Stimulated activated CD8-positive, alpha-beta memory T cell treated with anti-CD3 and anti-CD28 coated beads, Interleukin-4, amount 100 ng/mL, for 1 hour (primary cell): Measurements from ENCODE around the gene LRRC25.

Experiments used
- DNase-seq, 2 donors: peaks; one replicate each; pipeline ENCODE4 v3.0.0-alpha.2; 2020; ENCODE audit warnings: low read depth in 2 of 2, low spot score in 1 of 2

Gene LRRC25

DNA sequence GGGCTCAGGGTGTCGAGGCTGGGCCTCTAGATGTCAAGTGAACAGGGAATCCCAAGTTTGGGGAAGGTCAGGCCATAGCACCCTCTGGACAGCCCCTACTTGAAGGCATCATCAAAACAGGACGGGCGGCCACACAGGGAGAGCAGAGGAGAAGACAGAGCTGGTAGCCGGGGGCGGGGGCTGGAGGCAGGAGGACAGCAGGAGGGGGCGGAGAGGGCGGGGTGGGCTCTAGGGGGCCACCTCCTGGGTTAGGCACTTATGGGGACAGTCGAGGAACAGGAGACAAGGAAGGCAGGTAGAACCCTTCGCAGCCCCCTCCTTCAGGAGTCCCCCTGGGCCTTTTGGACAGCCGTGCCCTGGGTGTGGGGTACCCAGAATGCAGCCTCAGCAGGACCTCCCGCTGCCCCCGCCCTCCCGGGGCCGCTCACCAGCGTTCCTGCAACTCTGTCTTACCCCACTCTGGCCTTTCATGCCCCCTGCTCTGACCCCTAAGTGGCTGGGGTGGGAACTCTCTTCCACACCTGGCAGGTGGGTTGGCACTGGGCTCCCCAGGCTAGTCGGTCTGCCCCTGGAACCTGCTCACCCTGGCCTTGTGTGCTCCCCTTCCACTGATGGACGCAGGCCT, 27.6 kb upstream of the LRRC25 start:
- no peak for DNase-seq

DNA sequence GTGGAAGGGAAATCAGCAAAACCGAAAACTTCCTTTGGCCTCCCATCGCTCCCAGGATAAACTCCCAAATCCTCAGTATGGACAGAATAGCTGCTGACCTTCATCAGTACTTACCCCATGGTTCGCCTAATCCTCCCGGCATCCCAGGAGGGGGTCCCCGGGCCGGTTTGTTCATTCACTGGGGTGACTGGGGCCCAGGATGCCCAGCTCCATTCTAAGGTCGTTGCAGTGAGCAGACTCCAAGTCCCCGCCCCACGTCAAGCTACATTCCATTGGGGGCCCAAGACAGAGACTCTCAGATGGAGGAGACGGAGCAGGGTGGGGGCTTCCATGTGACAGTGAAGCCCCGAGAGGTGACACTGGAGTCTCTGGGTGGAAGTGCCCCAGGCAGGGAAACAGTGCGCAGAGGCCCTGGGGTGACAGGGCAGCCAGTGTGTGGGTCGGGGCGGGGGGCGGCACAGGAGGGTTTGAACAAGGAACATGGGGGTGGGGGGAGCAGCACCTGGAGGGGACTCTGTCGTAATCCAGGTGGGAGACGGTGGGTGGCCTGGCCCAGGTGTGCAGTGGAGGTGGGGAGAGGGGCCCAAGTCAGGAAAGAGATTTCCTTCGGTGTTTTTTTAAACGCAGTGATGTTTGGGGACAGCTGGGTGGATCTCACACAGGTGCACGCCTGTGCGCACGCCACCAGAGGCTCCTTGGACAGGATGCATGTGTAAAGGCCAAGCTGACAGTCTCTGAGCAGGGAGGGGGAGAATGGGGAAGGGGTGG, 26.9 kb upstream of the LRRC25 start:
- no peak for DNase-seq

DNA sequence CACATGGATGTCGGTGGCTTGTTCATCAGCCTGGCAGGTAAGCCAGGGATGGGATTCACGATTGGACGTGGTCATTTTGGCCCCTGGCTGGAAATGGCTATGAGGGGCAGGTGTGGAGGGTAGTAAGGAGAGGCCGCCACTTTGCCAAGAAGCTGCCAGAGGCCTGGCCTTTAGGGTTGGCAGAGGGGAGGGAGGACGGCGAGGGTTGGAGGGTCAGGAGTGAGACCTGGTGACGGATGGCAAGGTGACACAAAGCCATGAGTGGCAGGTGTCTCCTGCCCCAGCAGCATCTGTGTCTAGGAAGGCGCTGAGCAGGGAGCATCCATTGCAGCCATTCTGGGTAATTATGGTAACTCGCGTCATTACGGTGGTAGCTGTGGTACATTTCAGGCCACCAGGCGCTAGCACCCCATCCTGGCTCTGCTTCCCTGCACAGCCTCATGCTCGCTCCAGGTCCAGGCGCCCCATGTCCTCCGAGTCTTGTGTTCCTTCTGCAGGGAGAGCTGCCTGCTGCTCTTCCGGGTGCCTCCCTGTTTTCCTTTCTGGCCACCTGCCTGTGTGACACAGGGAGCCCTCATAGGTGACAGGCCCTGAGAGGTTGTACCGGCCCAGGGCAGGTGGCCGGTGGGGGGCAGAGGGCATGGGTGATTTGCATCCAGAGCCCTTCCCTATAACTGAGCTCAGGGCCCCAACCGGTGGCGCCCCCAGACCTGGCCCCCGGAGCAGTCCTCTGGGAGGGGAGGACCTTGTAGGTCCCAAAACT, 26.0 kb upstream of the LRRC25 start:
- DNase-seq, result no peak

DNA sequence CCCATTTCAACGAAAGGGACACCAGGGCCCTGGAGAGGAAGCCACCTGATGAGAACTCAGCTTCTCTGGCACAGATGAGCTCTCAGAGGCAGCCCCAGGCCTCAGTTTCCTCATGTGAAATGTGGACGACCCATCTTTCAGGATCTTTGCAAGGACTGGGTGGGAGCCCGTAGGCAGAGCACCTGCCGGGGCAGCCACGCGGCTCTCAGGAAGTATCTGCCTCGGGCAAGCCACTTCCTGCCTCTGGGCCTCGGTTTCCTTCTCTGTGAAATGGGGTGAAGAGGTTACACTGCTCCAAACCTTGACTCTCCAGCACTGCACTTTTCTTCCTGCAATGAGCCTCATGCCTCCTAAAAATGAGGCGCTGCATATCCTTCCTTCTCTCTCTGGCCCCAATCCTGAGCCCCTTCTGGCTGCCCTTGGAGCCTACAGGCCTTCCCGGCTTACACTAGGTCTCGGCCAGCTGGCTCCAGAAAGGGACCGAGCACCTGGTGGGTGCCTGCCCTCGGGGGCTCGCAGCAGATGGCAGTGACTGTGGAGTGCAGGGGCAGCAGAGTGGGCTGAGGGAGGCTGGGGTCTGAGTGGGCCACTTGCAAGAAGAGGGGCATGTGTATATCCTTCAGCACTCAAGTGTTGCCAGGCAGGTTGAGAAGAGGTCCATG, 25.2 kb upstream of the LRRC25 start:
- no peak for DNase-seq

DNA sequence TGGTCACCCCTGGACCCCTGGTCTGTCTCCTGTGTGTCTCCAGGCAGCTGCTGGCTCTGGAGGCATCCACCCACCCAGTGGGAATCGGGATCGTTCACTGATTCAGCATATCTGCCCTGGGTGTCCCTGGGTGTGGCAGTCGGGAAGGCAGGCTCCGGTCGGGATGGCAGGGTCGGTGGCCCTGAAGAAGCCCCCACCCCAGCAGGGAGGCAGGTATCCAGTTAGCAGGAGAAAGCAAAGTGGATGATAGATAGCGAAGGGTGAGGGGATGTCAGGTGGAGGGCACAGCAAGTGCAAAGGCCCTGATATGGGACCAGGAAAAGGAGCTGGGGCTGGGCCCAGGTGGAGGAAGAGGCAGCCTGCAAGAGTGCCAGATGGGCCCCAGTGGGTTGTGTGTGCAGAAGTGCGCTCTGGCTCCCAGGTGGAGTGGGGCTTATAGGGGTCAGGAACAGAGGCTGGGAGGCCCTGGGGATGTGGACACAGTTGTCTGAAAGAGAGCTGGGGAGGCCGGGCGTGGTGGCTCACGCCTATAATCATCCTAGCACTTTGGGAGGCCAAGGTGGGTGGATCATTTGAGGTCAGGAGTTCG, 24.0 kb upstream of the LRRC25 start:
- no peak for DNase-seq

DNA sequence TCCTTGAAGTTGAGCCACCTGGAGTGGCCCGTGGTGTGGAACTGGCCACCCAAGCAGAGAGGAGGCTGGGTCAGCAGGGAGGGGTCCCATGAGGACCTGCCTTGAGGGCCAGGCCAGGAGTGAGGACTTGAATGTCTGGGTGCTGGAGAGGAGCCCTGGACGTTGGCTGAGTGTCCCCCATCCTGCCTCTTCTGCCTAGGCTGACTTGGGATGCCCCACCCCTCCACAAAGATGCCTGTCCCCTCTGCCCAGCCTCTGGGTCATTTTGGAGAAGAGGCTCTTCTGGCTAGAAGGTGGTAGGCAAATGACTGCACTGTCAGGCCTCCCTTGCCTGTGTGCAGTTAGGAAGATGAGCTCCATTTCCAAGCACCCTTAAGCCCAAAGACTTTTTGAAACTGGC, 23.5 kb upstream of the LRRC25 start:
- DNase-seq, result no peak

DNA sequence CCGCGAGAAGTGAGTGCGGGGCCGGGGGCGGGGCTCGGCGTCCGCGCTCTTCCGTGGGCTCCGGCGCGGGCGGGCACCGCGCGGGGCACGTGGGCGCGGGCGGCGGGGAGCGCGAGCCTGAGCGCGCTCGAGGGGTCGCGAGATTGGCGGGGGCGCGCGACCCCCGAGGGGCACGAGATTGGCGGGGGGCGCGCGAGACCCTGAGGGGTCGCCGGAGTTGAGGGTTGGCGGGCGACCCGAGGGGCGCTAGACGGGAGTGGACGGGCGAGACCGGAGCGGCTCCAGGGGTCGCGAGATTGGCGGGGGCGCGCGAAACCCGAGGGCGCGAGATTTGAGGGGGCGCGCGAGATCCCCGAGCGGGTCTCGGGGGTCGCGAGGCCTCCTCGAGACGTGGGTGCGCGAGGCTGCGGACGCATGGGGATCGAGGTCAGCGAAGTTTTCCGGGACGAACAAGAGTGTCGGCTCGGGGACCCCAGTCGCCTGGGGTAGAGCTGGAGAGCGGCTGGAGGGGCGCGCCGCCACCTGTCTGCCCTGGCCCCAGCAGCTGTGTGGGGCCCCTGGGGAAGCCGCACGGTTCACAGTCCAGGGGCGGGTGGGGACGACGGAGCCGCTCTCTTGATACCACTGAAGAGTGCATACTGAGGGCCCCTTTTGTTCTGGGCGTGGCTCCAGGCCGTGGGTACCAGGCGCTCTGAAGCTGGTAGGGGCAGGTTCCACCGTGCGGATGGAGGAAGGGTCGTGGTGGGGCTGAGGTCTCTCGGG, 22.5 kb upstream of the LRRC25 start:
- no peak for DNase-seq

DNA sequence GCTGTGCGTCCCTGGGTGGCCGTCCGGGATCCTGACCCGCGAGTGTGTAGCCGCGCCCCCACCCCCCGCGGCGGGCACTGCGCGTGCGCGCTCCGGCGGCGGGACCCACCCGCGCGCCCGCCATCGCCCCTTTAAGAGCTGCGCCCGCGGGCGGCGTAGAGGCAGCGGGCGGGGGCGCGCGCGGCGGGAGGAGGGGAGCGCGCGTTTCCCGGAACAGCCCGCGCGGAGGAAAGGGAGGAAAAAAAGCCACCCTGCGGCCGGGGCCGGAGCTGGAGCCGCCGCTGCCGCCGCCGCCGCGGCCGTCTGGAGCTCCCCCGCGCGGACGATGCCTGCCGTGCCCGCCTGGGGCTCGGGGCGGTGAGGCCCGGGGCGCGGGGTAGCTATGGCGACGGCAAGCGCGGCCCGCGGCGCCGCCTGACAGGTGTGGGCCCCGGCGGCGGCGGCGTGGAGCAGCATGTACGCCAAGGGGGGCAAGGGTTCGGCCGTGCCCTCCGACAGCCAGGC, 21.8 kb upstream of the LRRC25 start, which contains the start of gene SSBP4:
TSS of gene SSBP4 (plus strand) at position 204 of the 504 bp plus-strand sequence. CDS start at position 455, 251 bp downstream.
- no peak for DNase-seq

DNA sequence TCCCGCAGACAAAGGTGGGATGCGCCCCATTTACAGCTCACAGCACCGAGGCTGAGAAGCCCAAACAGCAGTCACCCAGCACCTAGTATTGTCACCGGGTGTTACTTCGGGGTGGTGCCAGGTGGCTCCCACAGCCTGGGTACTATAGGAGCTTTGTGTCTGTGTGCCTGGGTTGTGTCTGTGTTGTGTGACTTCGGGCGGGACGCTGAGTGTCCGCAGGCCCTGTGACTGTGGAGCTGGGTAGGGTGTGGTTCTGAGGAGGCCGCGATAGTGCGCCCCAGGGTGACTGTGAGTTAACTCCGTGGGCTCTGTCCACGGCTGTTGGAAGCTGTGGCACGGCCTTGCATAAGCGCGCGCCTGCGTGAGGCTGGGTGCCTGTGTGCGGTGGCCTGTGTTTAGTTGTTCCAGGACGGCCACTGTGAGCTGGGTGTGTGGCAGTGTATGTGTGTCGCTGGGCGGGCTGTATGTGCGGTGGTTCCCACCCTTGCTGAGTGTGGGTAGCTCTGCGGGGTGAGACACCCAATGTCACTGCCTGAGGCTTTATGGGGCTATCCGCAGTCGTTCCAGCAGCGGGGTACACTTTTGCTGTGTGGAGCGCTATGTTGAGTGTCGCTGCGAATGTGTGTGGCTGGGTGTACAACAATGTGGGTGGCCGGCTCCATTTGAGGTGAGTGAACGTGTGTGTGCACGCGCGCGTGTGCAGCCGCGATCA, 21.2 kb upstream of the LRRC25 start:
- DNase-seq, result no peak

DNA sequence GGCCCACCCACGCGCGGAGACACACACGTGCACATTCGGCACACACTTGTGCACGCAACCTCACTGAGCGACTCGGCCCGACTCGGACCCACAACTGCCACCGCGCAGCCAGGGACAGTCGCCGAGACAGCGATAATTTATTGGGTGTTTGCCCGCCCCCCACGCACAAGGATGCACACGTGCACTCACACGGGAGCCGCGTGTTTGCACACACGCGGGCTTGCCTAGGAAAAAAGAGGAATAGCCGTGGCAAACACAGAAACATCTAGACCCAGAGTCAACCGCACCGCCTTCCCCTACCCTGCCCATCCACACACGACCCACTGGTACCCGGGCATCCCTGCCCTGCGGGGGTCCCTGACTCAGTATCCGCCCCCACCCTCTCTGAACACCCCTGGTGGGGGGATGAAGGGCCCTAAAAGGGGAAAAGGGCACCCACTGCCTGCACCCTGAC, 20.6 kb upstream of the LRRC25 start:
- no peak for DNase-seq

DNA sequence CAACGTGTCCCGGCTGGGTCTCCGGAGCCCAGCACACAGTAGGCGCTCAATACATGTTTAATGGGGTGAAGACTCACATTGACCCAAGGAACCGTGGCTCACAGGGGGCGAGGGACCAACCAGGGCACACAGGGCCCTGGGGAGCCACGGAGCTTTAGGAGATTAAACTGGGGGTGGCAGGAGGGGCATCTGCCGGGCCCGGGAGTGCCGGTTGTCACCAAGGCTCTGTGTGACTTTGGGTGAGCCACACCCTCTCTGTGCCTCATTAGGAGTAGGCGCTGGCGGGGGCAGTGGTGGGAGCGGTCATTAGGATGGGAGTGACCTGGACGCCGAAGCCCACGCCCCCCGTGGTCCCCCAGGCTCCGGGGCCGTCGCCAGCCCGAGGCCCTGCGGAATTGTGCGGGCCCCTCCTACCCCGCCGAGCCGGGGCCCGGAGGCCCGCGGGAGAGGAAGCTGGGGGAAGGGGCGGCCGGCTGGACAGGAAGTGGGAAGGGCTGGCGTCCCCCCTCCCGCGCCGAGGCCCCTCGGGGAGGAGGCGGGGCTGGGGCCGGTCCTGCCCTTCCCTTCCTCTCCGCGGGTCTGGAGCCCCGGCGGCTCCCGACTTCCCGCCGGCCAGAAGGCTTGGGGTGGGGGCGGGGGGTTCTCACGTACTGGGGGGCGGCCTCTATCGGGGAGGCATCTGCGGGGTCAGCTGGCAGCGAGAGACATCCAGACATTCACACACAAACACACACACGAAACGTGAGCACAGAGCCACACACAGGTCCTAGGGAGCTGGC, 20.0 kb upstream of the LRRC25 start:
- DNase-seq, result no peak

DNA sequence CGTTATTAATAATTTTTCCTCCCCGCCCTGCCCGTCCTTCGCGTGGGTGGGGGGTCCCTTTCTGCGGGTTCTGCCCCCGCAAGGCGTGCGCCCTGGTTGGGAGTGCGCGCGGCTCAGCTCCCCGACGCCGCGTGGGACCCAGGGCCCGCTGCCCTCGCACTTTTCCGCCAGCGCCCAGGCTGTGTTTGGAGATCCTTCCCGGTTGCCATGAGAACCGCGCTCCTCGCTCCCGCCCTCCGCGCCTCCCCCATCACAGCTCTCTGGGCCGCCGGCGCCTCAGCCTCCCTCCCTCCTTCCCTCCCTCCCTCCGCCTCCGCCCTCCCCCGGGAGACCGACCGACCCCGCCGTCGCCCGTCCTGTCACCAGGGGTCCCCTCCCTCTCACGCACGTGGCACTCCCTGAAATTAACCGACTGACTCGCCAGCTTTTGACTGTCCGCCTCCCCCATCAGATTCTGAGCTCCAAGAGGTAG, 19.4 kb upstream of the LRRC25 start:
- DNase-seq, result no peak

DNA sequence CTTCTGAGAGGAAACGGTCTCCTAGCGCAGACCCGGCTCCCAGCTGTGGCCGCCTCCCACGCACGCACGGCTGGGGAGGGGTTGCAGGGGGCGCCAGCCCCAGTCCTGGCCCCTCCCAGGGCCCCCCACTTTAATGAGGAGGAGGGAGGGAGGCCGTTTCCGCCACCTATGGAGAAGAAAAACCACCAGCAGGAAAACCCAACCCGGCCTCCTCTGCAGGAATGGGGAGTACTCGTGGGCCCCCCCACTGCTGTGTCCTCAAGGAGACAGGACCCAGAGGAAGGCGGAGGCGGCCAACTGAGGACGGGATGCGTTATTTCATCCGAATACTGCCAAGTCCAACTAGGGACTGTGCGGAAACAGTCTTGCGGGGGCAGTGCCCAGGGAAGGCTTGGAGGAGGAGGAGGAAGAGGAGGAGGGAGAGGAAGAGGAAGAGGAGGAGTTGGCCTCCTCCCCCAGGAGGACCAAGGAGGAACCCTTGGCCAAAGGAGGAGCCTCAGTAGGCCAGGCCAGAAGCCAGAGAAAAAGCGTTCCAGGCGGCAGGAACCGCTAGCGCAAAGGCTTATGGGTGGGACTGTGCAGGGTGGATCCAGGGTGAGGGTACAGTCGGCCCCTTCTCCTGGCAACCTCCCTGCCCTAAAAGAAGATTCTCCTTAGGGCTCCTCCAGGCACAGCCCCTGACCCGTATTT, 17.9 kb upstream of the LRRC25 start:
- no peak for DNase-seq

DNA sequence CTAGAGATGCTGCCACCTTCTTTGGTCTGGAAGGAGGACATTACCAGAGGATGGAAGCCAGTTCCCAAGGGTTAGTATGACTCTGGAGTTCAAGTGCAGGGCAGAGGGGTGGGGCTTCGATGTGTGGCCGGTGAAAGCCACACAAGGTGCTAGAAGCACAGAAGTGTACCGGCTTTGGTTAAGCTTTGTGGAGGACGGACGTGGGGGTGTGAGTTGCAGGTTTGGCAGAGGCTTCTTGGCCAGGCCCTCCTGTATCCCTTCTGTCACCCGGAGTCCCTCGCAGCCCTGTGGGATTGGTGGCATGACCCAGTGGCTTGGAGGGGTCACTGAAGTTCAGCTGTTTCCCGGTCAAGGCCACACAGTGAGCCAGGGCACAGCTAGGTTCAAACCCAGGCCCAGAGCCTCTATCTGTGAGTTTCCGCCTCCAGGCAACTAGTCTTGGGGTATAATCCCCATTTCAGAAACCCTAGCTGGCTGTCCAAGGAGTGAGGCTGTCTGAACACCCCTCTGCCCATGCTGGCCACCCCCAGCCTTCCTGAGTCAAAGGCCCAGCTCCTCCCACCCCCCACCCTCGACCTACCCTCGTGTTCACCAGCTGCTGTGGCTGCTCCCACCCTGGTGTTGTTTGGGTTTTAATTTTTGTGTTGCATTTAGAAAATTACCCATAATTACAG, 17.2 kb upstream of the LRRC25 start:
- DNase-seq, result no peak

DNA sequence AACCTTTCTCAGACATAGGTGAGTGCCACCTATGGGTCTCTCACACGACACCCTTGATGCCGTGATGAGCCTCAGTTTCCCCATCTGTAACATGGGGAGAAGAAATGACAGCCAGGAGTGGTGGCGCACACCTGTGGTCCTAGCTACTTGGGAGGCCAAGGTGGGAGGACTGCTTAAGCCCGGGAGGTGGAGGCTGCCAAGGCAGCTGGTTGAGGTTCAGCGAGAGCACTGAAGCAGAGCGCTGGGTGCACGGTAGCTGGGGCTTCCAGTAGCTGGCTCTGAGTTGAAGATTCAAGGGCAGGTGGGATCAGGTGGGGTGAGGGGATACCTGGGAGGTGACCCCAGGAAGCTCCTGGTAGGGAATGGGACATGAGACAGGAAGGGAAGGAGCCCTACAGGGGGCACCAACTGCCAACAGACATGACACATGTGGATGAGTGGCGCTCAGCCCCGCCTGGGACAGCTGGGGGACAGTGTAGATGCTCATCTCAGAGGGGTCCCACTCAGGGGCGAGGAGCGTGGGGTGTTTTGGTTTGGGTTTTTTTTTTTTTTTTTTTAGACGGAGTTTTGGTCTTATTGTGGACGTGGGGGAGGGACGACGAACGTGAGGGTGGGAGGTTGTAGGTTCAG, 15.3 kb upstream of the LRRC25 start:
- no peak for DNase-seq

DNA sequence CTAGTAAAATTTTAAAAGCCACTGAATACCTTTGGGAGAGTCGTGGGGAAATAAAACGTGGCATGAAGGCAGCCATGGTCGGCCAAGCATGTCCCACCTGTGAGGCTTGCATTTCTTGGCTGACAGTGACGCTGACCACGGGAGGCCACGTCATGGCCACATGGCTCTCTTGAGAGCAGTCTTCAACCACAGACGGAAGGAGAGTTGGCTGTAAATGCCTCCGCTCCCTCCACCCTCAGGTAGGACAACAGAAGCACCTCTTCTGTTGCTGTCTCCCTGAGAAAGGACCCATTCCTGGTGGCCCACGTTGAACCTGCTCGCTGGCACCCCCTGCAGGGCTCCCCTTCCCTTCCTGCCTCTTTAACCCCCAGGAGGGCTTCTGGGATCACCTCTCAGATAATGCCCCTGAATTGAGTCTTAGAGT, 10.6 kb upstream of the LRRC25 start:
- DNase-seq, result no peak

DNA sequence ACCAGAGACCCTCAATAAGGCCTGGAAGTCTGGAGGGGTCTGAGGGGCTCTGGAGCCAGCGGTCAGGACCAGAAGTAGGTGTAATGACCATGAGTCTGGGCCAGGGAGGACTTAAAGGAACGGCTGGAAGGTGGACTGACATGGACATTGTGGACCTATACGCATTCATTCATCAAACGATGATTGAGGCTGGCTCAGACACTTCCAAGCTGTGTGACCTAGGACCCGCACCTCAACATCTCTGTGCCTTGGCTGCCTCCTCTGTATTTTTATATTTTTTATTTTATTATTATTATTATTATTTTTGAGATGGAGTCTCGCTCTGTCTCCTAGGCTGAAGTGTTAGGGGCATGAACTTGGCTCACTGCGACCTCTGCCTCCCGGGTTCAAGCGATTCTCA, 9.3 kb upstream of the LRRC25 start:
- no peak for DNase-seq
